HFF-Myc (cell line): Measurements from ENCODE around the gene ETFRF1.

Source experiments
- DNase-seq: peaks from one replicate; pipeline ENCODE4 v3.0.0-alpha.2; 2011; ENCODE audit warnings: low read depth; ENCODE audit errors: extremely low read depth
- H3K4me3 ChIP-seq: replicated peaks from 2 replicates; pipeline ENCODE4 v1.5.1; 2011; ENCODE audit warnings: low read depth, mild to moderate bottlenecking, control low read depth, low read length
- TF ChIP-seq, protein P1 (sequence below): IDR thresholded peaks from 2 replicates; pipeline ENCODE4 v1.5.1; 2012; ENCODE audit warnings: mild to moderate bottlenecking, low read depth, low read length, control low read depth; ENCODE audit errors: missing control alignments

The ETFRF1 gene

GRCh38 chr12:25250744-25251730 is 56.0 kb downstream of the ETFRF1 start, which contains the start of gene KRAS:
Gene KRAS, minus strand, starts transcription at chr12:25250929.
- peak; percentile 83 for DNase-seq
- TF ChIP-seq, protein P1, sequence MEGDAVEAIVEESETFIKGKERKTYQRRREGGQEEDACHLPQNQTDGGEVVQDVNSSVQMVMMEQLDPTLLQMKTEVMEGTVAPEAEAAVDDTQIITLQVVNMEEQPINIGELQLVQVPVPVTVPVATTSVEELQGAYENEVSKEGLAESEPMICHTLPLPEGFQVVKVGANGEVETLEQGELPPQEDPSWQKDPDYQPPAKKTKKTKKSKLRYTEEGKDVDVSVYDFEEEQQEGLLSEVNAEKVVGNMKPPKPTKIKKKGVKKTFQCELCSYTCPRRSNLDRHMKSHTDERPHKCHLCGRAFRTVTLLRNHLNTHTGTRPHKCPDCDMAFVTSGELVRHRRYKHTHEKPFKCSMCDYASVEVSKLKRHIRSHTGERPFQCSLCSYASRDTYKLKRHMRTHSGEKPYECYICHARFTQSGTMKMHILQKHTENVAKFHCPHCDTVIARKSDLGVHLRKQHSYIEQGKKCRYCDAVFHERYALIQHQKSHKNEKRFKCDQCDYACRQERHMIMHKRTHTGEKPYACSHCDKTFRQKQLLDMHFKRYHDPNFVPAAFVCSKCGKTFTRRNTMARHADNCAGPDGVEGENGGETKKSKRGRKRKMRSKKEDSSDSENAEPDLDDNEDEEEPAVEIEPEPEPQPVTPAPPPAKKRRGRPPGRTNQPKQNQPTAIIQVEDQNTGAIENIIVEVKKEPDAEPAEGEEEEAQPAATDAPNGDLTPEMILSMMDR, result no peak
- H3K4me3 ChIP-seq, result peak within 1 kb of the TSS; percentile 81

DNA sequence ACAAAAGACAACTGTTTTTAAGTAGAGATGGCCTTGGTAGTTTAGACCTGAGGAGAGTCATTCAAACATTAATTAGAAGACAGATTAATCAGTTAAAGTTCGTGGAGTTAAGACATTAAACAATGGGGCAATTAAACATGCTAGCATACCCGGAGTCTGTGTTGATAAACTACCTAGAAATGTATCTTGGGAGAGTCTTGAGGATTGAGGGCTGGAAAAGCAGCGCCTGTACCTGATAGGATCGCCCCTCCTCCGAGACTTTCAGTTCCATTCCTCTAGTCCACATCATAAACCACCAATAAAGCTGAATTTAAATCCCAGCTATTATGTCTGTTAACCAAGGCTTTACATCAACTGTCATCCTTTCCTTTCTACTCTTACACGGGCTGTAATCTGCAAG is 56.7 kb downstream of the ETFRF1 start:
- DNase-seq, result no peak
- TF ChIP-seq, protein P1, result no peak
- peak overlapping the region; percentile 81 for H3K4me3 ChIP-seq

- H3K4me3 ChIP-seq, result no peak overlapping the region
- TF ChIP-seq, protein P1, result no peak
- DNase-seq, result no peak
These were observed 57.9 kb downstream of the ETFRF1 start for GRCh38 chr12:25252946-25253345.

- TF ChIP-seq, protein P1, result no peak
- DNase-seq, result no peak
- no peak overlapping the region for H3K4me3 ChIP-seq
These were observed 58.5 kb downstream of the ETFRF1 start for GRCh38 chr12:25253371-25254068.

DNA sequence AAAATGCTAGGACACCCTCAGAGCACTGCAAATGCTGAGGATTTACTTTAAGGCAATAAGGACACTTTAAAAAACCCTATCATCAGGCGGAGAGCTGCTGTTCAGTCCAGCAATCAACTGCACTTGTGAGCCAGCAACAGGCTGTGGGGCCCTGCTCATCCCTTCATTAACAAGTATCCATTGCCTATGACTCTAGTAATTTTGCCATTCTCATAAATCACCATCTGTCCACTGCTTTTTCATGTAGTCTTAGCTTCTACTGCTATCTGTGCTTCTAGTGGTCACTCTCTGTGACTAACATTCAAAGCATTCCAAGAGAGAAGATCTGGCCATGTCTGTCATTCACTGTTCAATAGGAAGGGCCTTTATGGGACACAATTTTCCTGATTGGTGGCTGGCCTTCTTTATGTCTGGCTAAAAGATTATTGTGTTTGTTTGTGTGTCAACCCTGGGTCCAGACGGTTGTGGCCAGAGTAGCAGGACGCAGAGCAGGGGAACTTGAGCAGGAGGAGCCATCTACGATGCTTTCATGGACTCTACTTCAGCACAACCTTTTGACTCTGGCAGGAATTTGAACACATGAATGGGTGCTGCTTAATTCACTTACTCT is 59.3 kb downstream of the ETFRF1 start:
- DNase-seq, result no peak
- TF ChIP-seq, protein P1, result no peak
- H3K4me3 ChIP-seq, result no peak overlapping the region
